ENCODE measurements around the gene GASK1A. TPM values are rescaled to one million over a fixed set of nuclear protein-coding genes. Genes with fewer than 3 reads are reported as not detected.
"Not testable (repeated sequence)": the region's sequence is repeated elsewhere in the genome, so short reads cannot be mapped to it uniquely, and the experiment has no call there.

GASK1A gene
- total RNA-seq, 4 donors from 2014 or later: 2.6 to 9.5 (median 8.8) TPM

GRCh38 chr3:43062040-43062563 lies 83.0 kb downstream of the GASK1A start:
- no peak for DNase-seq
- H3K36me3 ChIP-seq: no peaks in the 10 kb centered on the region
- TF ChIP-seq POLR2A (IDR thresholded peaks at IDR 0.05): no peak
- TF ChIP-seq CTCF (IDR thresholded peaks at IDR 0.05): no peak
- intact Hi-C loops (cut with DNase I): no loop called here
- 92% methylated on average over 5 of the region's 5 CpGs for WGBS, 2 donors
- H3K4me3 ChIP-seq (replicated peaks in 1 of 3): no peak overlapping the region
- no peaks in the 10 kb centered on the region for H3K9me3 ChIP-seq
- H3K27ac ChIP-seq: no peak overlapping the region
- no peaks in the 10 kb centered on the region for H3K4me1 ChIP-seq
- no peaks in the 10 kb centered on the region for H3K27me3 ChIP-seq

GRCh38 chr3:43062564-43063040 lies 83.5 kb downstream of the GASK1A start:
- Histone ChIP-seq H3K27ac (no peak overlapping the region), H3K4me3 (replicated peaks in 1 of 3) (no peak overlapping the region), H3K27me3 (no peaks in the 10 kb centered on the region), H3K4me1 (no peaks in the 10 kb centered on the region), H3K9me3 (no peaks in the 10 kb centered on the region), H3K36me3 (no peaks in the 10 kb centered on the region)
- DNase-seq: no peak
- intact Hi-C loops (cut with DNase I): no loop called here
- WGBS, 2 donors: 73 to 88% methylated on average over 8 of the region's 8 CpGs
- TF ChIP-seq POLR2A (IDR thresholded peaks at IDR 0.05): no peak
- no peak for TF ChIP-seq CTCF (IDR thresholded peaks at IDR 0.05)

- Histone ChIP-seq H3K4me1 (no peaks in the 10 kb centered on the region), H3K9me3 (no peaks in the 10 kb centered on the region), H3K4me3 (replicated peaks in 1 of 3) (no peak overlapping the region), H3K27me3 (no peaks in the 10 kb centered on the region), H3K27ac (no peak overlapping the region), H3K36me3 (no peaks in the 10 kb centered on the region)
- TF ChIP-seq CTCF (IDR thresholded peaks at IDR 0.05) (no peak), POLR2A (IDR thresholded peaks at IDR 0.05) (no peak)
- WGBS, 2 donors: 88 to 91% methylated on average over 1 to 4 of the region's 5 CpGs
- intact Hi-C loops (cut with DNase I): no loop called here
- no peak for DNase-seq
Measured at GRCh38 chr3:43063114-43063513, 84.0 kb downstream of the GASK1A start.

GRCh38 chr3:43070670-43071069 lies 91.6 kb downstream of the GASK1A start:
- H3K4me3 ChIP-seq (replicated peaks in 1 of 3); H3K36me3 ChIP-seq; H3K27me3 ChIP-seq; H3K4me1 ChIP-seq; H3K9me3 ChIP-seq; intact Hi-C loops (cut with DNase I); DNase-seq; H3K27ac ChIP-seq: not testable (repeated sequence)
- 96 to 98% methylated on average over 5 of the region's 5 CpGs for whole genome bisulfite sequencing, 2 donors

- Histone ChIP-seq H3K9me3 (no peaks in the 10 kb centered on the region), H3K36me3 (no peaks in the 10 kb centered on the region), H3K27ac (no peak overlapping the region), H3K27me3 (no peaks in the 10 kb centered on the region), H3K4me1 (no peaks in the 10 kb centered on the region), H3K4me3 (replicated peaks in 1 of 3) (no peak overlapping the region)
- intact Hi-C loops (cut with DNase I): no loop called here
- DNase-seq: no peak
- TF ChIP-seq CTCF (IDR thresholded peaks at IDR 0.05) (peak in 1 of 6 experiments; percentile 40), POLR2A (IDR thresholded peaks at IDR 0.05) (no peak)
- WGBS, 2 donors: 57 to 71% methylated on average over 7 of the region's 7 CpGs
Measured at GRCh38 chr3:43071313-43071893, 92.3 kb downstream of the GASK1A start.
